ENCODE data around the gene HOXB6.

GRCh38 chr17:48565925-48566710, 38.7 kb downstream of the HOXB6 start:
- TF ChIP-seq CTCF (IDR thresholded peaks at IDR 0.05) (no peak), POLR2A (IDR thresholded peaks at IDR 0.05) (no peak)

Data from adrenal gland (tissue), 5 donors.